ENCODE measurements around the gene INPP1.
"Not testable (repeated sequence)": the region's sequence is repeated elsewhere in the genome, so short reads cannot be mapped to it uniquely, and the experiment has no call there.

INPP1 gene

GRCh38 chr2:190334479-190335224, 8.7 kb upstream of the INPP1 start:
- peak; percentile 53 for DNase-seq (ENCODE audit: low spot score)

GRCh38 chr2:190335225-190335559, 8.2 kb upstream of the INPP1 start:
- no peak for DNase-seq (ENCODE audit: low spot score)

- DNase-seq (ENCODE audit: low spot score) = not testable (repeated sequence)
Observed at GRCh38 chr2:190335584-190335983, 7.8 kb upstream of the INPP1 start.

GRCh38 chr2:190336420-190336819, 7.0 kb upstream of the INPP1 start:
- no peak for DNase-seq (ENCODE audit: low spot score)

- DNase-seq (ENCODE audit: low spot score) = no peak
Observed at GRCh38 chr2:190338453-190338852, 4.9 kb upstream of the INPP1 start.

GRCh38 chr2:190339394-190339793, 4.0 kb upstream of the INPP1 start:
- no peak for DNase-seq (ENCODE audit: low spot score)

- DNase-seq (ENCODE audit: low spot score) = peak; percentile 18
Observed at GRCh38 chr2:190340369-190340768, 3.0 kb upstream of the INPP1 start.

GRCh38 chr2:190342611-190343010, 778 bp upstream of the INPP1 start:
- DNase-seq (ENCODE audit: low spot score) = no peak

GRCh38 chr2:190343089-190343535, 277 bp upstream of the INPP1 start:
- peak; percentile 32 for DNase-seq (ENCODE audit: low spot score)

GRCh38 chr2:190344276-190344827, 963 bp downstream of the INPP1 start:
- peak; percentile 63 for DNase-seq (ENCODE audit: low spot score)

- no peak for DNase-seq (ENCODE audit: low spot score)
Observed at GRCh38 chr2:190350371-190350770, 7.0 kb downstream of the INPP1 start.

- no peak for DNase-seq (ENCODE audit: low spot score)
Observed at GRCh38 chr2:190351955-190352354, 8.6 kb downstream of the INPP1 start.

GRCh38 chr2:190352668-190353536, 9.5 kb downstream of the INPP1 start:
- peak; percentile 65 for DNase-seq (ENCODE audit: low spot score)

- no peak for DNase-seq (ENCODE audit: low spot score)
Observed at GRCh38 chr2:190353537-190353899, 10.1 kb downstream of the INPP1 start.

GRCh38 chr2:190354003-190354690, 10.8 kb downstream of the INPP1 start:
- no peak for DNase-seq (ENCODE audit: low spot score)

- DNase-seq (ENCODE audit: low spot score) = no peak
Observed at GRCh38 chr2:190355968-190356644, 12.7 kb downstream of the INPP1 start.

GRCh38 chr2:190357600-190357999, 14.2 kb downstream of the INPP1 start:
- DNase-seq (ENCODE audit: low spot score) = no peak

GRCh38 chr2:190358655-190359448, 15.5 kb downstream of the INPP1 start:
- not testable (repeated sequence) for DNase-seq (ENCODE audit: low spot score)

- DNase-seq (ENCODE audit: low spot score) = no peak
Observed at GRCh38 chr2:190360561-190360960, 17.2 kb downstream of the INPP1 start.

GRCh38 chr2:190360965-190361364, 17.6 kb downstream of the INPP1 start:
- DNase-seq (ENCODE audit: low spot score) = no peak

GRCh38 chr2:190361572-190361971, 18.2 kb downstream of the INPP1 start:
- no peak for DNase-seq (ENCODE audit: low spot score)

All from HuH-7 (cell line).